ENCODE measurements around the gene BCL2L1.

DNA sequence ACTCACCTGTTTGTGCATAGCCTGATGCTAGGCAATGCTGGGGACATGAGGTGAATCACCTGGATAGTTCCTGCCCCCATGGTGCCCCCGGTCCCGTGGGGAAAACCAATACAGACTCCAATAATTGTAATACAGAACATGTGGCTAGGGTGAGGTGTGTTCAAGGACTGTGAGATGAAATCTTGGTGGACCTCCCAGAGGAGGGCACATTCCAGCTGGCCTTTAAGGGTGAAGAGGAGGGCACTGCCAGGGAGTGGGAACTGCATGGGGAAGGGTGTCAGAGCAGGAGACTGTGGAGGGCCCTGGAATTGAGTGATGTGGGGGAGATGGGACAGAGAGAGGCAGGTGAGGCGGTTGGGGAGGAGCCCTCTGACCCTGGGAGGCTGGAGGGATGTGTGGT lies 82.4 kb downstream of the BCL2L1 start:
- TF ChIP-seq ARNTL (CRISPR knock-in tag; IDR thresholded peaks at IDR 0.05; ENCODE audit: borderline replicate concordance, low read depth), result no peak
- TF ChIP-seq, protein P1, sequence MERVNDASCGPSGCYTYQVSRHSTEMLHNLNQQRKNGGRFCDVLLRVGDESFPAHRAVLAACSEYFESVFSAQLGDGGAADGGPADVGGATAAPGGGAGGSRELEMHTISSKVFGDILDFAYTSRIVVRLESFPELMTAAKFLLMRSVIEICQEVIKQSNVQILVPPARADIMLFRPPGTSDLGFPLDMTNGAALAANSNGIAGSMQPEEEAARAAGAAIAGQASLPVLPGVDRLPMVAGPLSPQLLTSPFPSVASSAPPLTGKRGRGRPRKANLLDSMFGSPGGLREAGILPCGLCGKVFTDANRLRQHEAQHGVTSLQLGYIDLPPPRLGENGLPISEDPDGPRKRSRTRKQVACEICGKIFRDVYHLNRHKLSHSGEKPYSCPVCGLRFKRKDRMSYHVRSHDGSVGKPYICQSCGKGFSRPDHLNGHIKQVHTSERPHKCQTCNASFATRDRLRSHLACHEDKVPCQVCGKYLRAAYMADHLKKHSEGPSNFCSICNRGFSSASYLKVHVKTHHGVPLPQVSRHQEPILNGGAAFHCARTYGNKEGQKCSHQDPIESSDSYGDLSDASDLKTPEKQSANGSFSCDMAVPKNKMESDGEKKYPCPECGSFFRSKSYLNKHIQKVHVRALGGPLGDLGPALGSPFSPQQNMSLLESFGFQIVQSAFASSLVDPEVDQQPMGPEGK (CRISPR knock-in tag; IDR thresholded peaks at IDR 0.05; ENCODE audit: borderline replicate concordance), result no peak
- TF ChIP-seq ZFP30 (CRISPR knock-in tag; IDR thresholded peaks at IDR 0.05), result no peak

Data from SK-N-SH treated with all-trans-retinoic acid at 6 μM for 48 hours (cell line).